Jurkat, Clone E6-1 (cell line): Measurements from ENCODE around the gene EPHA5.

Source experiments
- DNase-seq: peaks from one replicate; pipeline ENCODE4 v3.0.0-alpha.2; 2011; ENCODE audit warnings: low read depth, low spot score
- H3K4me3 ChIP-seq: 2 replicates; pipeline ENCODE4 v1.5.1; 2011; ENCODE audit warnings: mild to moderate bottlenecking, low read length, control low read depth, moderate library complexity

Gene EPHA5

GRCh38 chr4:65521666-65522065, 148.6 kb downstream of the EPHA5 start:
- no peak for DNase-seq
- H3K4me3 ChIP-seq = no peak overlapping the region

- no peak overlapping the region for H3K4me3 ChIP-seq
- no peak for DNase-seq
These were observed 154.6 kb downstream of the EPHA5 start for GRCh38 chr4:65515646-65516045.

- H3K4me3 ChIP-seq = no peak overlapping the region
- no peak for DNase-seq
These were observed 159.3 kb downstream of the EPHA5 start for GRCh38 chr4:65510976-65511375.

- no peak overlapping the region for H3K4me3 ChIP-seq
- no peak for DNase-seq
These were observed 162.1 kb downstream of the EPHA5 start for GRCh38 chr4:65508168-65508567.

- no peak for DNase-seq
- H3K4me3 ChIP-seq = no peak overlapping the region
These were observed 168.1 kb downstream of the EPHA5 start for GRCh38 chr4:65502131-65502701.

GRCh38 chr4:65498606-65499005, 171.7 kb downstream of the EPHA5 start:
- DNase-seq = no peak
- H3K4me3 ChIP-seq = no peak overlapping the region

GRCh38 chr4:65495439-65495838, 174.8 kb downstream of the EPHA5 start:
- DNase-seq = no peak
- H3K4me3 ChIP-seq = no peak overlapping the region

GRCh38 chr4:65482410-65482809, 187.9 kb downstream of the EPHA5 start:
- no peak for DNase-seq
- no peak overlapping the region for H3K4me3 ChIP-seq

- H3K4me3 ChIP-seq = no peak overlapping the region
- DNase-seq = no peak
These were observed 197.8 kb downstream of the EPHA5 start for GRCh38 chr4:65472531-65472930.

GRCh38 chr4:65467068-65467680, 203.1 kb downstream of the EPHA5 start:
- no peak for DNase-seq

GRCh38 chr4:65461781-65462180, 208.5 kb downstream of the EPHA5 start:
- DNase-seq = no peak
- H3K4me3 ChIP-seq = no peak overlapping the region

More at GRCh38 chr4:65467068-65467680, 203.1 kb downstream of the EPHA5 start:
- no peak overlapping the region for H3K4me3 ChIP-seq

- no peak for DNase-seq
- no peak overlapping the region for H3K4me3 ChIP-seq
These were observed 213.3 kb downstream of the EPHA5 start for GRCh38 chr4:65457011-65457410.

GRCh38 chr4:65456579-65456978, 213.7 kb downstream of the EPHA5 start:
- no peak for DNase-seq
- H3K4me3 ChIP-seq = no peak overlapping the region

- no peak for DNase-seq
- no peak overlapping the region for H3K4me3 ChIP-seq
These were observed 216.9 kb downstream of the EPHA5 start for GRCh38 chr4:65453398-65453797.

- H3K4me3 ChIP-seq = no peak overlapping the region
- no peak for DNase-seq
These were observed 219.4 kb downstream of the EPHA5 start for GRCh38 chr4:65450899-65451298.

GRCh38 chr4:65437102-65437501, 233.2 kb downstream of the EPHA5 start:
- DNase-seq = no peak
- no peak overlapping the region for H3K4me3 ChIP-seq

GRCh38 chr4:65422109-65422508, 248.2 kb downstream of the EPHA5 start:
- no peak for DNase-seq
- H3K4me3 ChIP-seq = no peak overlapping the region

- no peak overlapping the region for H3K4me3 ChIP-seq
- DNase-seq = no peak
These were observed 250.3 kb downstream of the EPHA5 start for GRCh38 chr4:65420036-65420435.

- DNase-seq = no peak
These were observed 253.4 kb downstream of the EPHA5 start for GRCh38 chr4:65416891-65417290.

GRCh38 chr4:65407483-65407882, 262.8 kb downstream of the EPHA5 start:
- H3K4me3 ChIP-seq = no peak overlapping the region
- no peak for DNase-seq

More at GRCh38 chr4:65416891-65417290, 253.4 kb downstream of the EPHA5 start:
- no peak overlapping the region for H3K4me3 ChIP-seq

GRCh38 chr4:65401083-65401482, 269.2 kb downstream of the EPHA5 start:
- DNase-seq = no peak
- H3K4me3 ChIP-seq = no peak overlapping the region
